OCI-LY3 (cell line): ENCODE measurements around the gene GPR31.
"Not testable (repeated sequence)": the region's sequence is repeated elsewhere in the genome, so short reads cannot be mapped to it uniquely, and the experiment has no call there.

Source experiments
- EZH2phosphoT487 ChIP-seq: fragments of 200-600 bp; shearing (Covaris generic); IDR thresholded peaks from 2 replicates; pipeline ENCODE4 v1.6.1; 2018; ENCODE audit warnings: antibody characterized with exemption, mixed run types, low read depth
- TF ChIP-seq, protein P1 (sequence below): fragments of 200-600, 300-600 bp; sonication (generic); IDR thresholded peaks from 2 replicates; pipeline ENCODE4 v1.5.1; 2014; ENCODE audit warnings: antibody characterized with exemption, low read length, low read depth

DNA sequence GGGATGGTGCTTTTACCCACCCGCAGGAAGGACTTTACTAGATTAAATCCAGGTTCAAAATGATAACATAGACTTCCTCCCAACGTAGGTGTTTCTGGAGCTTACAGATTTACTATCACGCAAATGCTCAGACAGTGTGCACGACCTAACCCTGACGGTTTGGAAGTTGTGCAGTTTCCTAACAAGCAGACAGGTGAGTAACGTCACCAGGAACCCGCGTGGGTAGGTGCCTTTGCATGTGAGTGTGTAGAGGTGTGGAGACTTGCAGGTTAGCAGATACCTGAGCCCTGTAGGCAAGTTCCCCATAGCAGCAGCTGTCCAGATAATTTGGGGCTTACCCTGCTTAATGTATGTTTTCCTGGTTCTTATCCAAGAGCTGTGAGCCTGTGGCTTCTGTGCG lies 29.5 kb upstream of the GPR31 start:
- TF ChIP-seq EZH2phosphoT487: not testable (repeated sequence)
- TF ChIP-seq, protein P1, sequence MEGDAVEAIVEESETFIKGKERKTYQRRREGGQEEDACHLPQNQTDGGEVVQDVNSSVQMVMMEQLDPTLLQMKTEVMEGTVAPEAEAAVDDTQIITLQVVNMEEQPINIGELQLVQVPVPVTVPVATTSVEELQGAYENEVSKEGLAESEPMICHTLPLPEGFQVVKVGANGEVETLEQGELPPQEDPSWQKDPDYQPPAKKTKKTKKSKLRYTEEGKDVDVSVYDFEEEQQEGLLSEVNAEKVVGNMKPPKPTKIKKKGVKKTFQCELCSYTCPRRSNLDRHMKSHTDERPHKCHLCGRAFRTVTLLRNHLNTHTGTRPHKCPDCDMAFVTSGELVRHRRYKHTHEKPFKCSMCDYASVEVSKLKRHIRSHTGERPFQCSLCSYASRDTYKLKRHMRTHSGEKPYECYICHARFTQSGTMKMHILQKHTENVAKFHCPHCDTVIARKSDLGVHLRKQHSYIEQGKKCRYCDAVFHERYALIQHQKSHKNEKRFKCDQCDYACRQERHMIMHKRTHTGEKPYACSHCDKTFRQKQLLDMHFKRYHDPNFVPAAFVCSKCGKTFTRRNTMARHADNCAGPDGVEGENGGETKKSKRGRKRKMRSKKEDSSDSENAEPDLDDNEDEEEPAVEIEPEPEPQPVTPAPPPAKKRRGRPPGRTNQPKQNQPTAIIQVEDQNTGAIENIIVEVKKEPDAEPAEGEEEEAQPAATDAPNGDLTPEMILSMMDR: not testable (repeated sequence)
